Measurements from ENCODE around the gene CRHR2.

CRHR2 gene

GRCh38 chr7:30618961-30619360 lies 63.3 kb downstream of the CRHR2 start:
- no peak for DNase-seq (ENCODE audit: low read depth, low spot score)

DNA sequence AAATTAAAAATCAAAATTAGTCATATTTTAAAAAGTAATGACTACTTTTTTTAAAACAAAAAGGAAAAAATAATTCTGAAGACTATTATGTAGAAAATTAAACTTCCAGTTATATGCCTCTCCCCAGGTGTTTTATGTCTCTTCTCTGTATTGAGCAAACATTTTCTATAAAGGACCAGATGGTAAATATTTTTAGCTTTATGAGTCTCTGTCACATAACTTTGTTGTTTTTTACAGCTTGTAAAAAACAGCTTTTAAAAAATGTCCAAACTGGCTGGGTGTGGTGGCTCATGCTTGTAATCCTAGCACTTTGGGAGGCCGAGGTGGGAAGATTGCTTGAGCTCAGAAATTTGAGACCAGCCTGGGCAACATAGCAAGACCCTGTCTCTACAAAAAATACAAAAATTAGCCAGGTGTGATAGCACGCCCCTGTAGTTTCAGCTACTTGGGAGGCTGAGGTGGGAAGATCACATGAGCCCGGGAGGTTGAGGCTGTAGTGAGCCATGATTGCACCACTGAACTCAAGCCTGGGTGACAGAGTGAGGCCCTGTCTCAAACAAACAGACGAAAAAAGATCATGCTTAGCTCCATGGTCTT lies 64.1 kb downstream of the CRHR2 start:
- DNase-seq (ENCODE audit: low read depth, low spot score), result no peak

DNA sequence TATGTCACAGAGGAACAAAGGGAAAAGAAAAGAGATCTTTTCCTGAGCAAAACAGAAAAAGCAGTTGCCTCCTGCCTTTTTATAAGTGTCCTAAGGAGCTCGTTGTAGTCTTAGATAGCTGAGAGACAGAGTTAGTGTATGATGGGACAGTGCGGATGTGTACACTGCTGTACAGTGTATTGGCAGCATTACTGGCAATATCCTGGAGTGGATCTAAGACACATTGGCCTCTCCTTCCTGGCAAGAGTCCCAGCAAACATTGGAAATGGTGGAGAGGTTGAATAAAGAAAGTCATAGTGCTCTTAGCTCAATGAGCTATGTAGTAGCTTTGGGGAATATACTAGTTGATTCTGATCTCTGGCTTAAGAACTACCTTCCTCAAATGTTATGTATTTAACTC lies 64.9 kb downstream of the CRHR2 start:
- no peak for DNase-seq (ENCODE audit: low read depth, low spot score)

DNA sequence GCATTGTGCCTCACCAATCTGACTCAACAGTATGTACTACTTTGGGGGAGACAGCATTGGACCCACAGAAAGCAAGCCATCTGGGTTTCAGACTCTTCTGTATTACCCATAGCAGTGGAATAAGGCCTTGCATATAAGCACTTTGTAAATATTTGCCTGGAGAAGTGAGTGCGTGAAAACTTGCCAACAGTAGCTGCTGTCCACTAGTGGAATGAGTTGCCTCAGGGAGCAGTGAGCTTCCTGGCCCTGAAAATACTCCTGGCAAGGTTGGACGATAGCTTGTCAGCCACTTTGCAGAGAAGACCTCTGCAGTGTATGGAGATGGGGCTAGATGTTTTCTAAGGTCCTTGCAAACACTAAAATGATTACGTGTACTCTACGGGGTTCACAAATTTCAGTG lies 65.9 kb downstream of the CRHR2 start:
- no peak for DNase-seq (ENCODE audit: low read depth, low spot score)

DNA sequence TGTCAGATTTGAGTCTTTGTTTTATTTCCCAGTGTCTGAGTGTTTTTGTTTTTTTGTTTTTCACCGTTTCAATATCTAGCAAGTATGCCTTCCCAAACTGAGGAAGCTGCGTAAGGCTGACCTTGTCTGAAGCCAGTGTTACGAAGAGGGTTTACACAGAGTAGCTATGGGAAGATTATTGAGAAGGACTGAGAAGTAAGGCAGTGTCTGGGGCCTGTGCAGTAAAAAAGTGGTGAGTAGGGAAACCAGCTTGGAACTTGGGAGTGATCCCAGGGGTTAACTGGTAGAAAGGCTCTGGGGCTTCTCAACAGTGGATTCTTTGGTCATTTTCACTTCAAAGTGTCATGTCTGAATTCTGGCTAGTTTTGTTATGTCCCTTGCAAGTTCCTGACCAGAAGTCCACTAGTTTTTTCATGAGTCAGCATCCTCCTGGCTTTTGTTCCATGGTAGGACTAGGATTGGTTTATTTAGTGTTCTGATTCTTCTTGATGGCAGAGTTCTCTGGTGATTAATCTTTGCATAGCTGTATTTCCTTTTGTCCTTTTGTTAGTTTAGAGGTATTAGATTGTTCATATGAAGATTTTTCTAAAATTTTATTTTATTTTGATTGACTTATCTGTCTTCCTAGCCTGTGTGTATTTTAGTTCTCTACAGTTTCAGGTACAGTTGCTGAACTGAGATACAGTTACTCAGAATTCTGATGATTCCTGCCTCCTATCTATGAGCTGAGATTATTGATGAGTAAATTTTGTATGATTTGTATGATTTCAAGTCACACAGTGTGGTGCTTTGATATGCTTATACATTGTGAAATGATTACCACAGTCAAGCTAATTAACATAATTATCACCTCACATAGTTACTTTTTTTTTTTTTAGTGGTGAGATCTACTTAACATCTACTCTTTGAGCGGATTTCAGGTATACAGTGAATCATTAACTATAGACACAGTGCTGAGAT lies 68.6 kb downstream of the CRHR2 start:
- no peak for DNase-seq (ENCODE audit: low read depth, low spot score)

GRCh38 chr7:30612658-30613265 lies 69.5 kb downstream of the CRHR2 start:
- no peak for DNase-seq (ENCODE audit: low read depth, low spot score)

DNA sequence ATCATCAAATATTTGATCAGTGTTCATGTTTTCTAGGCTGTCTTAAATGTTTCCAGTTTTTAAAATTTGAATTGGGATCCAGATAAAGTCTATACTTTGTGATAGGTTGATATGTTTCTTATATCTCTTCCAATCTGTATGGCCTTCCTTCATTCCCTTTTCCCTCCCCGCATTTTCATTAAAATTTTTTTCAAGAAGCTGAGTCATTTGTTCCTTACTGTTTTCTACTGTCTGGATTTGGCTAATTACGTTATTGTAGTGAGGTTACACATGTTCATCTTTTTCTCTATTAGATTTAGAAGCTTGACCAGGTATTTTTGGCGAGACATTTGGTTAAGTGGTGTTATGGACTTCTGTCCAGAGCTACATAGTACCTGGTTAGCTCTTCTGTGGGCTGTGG lies 76.4 kb downstream of the CRHR2 start:
- DNase-seq (ENCODE audit: low read depth, low spot score), result no peak

DNA sequence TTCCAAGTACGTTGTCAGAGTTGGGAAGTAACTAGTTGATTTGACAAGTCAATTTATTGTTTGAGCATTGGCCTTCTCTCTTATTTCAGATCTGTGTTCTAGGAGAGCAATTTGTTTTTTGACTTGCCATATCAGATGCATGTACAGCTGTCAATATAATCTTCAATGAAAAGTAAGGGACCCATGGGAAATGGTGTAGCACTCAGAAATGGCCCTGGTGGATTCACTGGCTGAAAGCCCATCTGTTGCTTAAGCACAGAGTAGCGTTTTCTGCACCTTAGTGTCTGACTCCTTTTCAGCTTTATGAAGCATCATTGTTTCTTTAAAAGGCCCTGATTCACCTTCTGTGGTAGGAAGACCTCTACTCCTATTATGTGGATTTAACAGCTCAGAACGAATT lies 77.4 kb downstream of the CRHR2 start:
- no peak for DNase-seq (ENCODE audit: low read depth, low spot score)
